ENCODE measurements around the gene TTC31. TPM values are rescaled to one million over a fixed set of nuclear protein-coding genes. Genes with fewer than 3 reads are reported as not detected.

The TTC31 gene
- total RNA-seq, 2 experiments from 2014 or later, result 20.6 to 26.1 TPM

DNA sequence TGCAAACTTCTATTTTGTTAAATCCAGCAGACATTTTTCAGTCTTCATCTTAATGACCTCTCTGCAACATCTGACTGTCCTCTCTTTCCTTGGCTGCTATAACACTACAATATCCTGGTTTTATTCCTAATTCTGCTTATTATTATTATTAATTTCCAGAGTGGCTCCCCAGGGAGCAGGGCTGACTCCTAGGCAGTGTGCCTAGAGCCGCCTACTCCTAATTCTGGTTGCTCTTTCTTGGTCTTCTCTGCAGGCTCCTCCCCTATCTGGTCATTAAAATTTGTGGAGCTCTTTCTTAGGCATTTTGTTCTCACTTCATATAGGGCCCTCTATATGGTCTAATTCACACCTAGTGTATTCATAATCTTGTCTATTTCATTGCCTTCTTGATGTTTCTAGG, 60.1 kb downstream of the TTC31 start:
- no peak for DNase-seq
- Mint-ChIP-seq H3K36me3 (ENCODE audit: low read depth) (no peaks in the 10 kb centered on the region), H3K27ac (no peak overlapping the region), H3K9me3 (no peaks in the 10 kb centered on the region), H3K4me1 (ENCODE audit: low read depth) (peaks cover under 1% of the 10 kb centered on the region), H3K27me3 (peaks cover 73% of the 10 kb centered on the region), H3K4me3 (no peak overlapping the region)
- ChIA-PET POLR2A (no interaction called here), CTCF (no interaction called here)
- Histone ChIP-seq H3K27me3 (ENCODE audit: control insufficient read depth in 1 of 2, insufficient read depth in 2 of 2, low read length in 2 of 2) (peaks cover 23 to 30% of the 10 kb centered on the region in 2 experiments), H3K9me3 (ENCODE audit: control insufficient read depth in 1 of 2, insufficient read depth in 1 of 2, low read length in 2 of 2) (no peaks in the 10 kb centered on the region), H3K4me1 (ENCODE audit: insufficient read depth, low read length) (no peaks in the 10 kb centered on the region), H3K4me3 (ENCODE audit: low read length) (no peak overlapping the region), H3K27ac (ENCODE audit: low read depth in 1 of 2, low read length in 2 of 2) (no peak overlapping the region), H3K36me3 (ENCODE audit: insufficient read depth, low read length) (no peaks in the 10 kb centered on the region)
- no peak for ATAC-seq (ENCODE audit: poor library complexity)
- intact Hi-C loops (cut with DNase I, micrococcal nuclease), result no loop called here
- TF ChIP-seq, protein P1, sequence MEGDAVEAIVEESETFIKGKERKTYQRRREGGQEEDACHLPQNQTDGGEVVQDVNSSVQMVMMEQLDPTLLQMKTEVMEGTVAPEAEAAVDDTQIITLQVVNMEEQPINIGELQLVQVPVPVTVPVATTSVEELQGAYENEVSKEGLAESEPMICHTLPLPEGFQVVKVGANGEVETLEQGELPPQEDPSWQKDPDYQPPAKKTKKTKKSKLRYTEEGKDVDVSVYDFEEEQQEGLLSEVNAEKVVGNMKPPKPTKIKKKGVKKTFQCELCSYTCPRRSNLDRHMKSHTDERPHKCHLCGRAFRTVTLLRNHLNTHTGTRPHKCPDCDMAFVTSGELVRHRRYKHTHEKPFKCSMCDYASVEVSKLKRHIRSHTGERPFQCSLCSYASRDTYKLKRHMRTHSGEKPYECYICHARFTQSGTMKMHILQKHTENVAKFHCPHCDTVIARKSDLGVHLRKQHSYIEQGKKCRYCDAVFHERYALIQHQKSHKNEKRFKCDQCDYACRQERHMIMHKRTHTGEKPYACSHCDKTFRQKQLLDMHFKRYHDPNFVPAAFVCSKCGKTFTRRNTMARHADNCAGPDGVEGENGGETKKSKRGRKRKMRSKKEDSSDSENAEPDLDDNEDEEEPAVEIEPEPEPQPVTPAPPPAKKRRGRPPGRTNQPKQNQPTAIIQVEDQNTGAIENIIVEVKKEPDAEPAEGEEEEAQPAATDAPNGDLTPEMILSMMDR (IDR thresholded peaks at IDR 0.05), result no peak

Other genes with a start within 250 kb of the TTC31 start
- 10 to 100 TPM in 1 of 2 experiments, 1 to 10 TPM in 1; 7.8 to 10.4 TPM for gene SLC4A5, start 139.7 kb upstream of the TTC31 start, total RNA-seq
- gene DCTN1, start 102.8 kb upstream of the TTC31 start, total RNA-seq, result 10 to 100 TPM; 51.4 to 60.7 TPM
- 1 to 10 TPM; 2.9 to 3.4 TPM for gene C2orf81, start 61.5 kb upstream of the TTC31 start, total RNA-seq
- gene WDR54, start 61.4 kb upstream of the TTC31 start, total RNA-seq, result 10 to 100 TPM; 21.7 to 25.1 TPM
- under 1 TPM; 0.20 to 0.27 TPM for gene RTKN, start 41.1 kb upstream of the TTC31 start, total RNA-seq
- gene INO80B, start 28.0 kb upstream of the TTC31 start, total RNA-seq, result 10 to 100 TPM; 41.3 to 41.8 TPM
- 10 to 100 TPM; 79.1 to 80.5 TPM for gene WBP1, start 24.6 kb upstream of the TTC31 start, total RNA-seq
- 10 to 100 TPM; 47.6 to 48.6 TPM for gene MOGS, start 17.7 kb upstream of the TTC31 start, total RNA-seq
- gene MRPL53, start 10.4 kb upstream of the TTC31 start, total RNA-seq, result 10 to 100 TPM; 39.5 to 44.3 TPM
- 10 to 100 TPM; 10.2 to 12.4 TPM for gene CCDC142, start 83 bp upstream of the TTC31 start, total RNA-seq
- gene LBX2, start 16.5 kb downstream of the TTC31 start, total RNA-seq, result not detected
- gene PCGF1, start 24.6 kb downstream of the TTC31 start, total RNA-seq, result 10 to 100 TPM; 11.6 to 13.8 TPM
- under 1 TPM; 0.14 to 0.30 TPM for gene TLX2, start 31.4 kb downstream of the TTC31 start, total RNA-seq
- gene DQX1, start 43.1 kb downstream of the TTC31 start, total RNA-seq, result under 1 TPM in 1 of 2 experiments, not detected in 1; 0.22 TPM
- gene AUP1, start 46.6 kb downstream of the TTC31 start, total RNA-seq, result 100 to 1,000 TPM; 162 to 170 TPM
- gene HTRA2, start 46.9 kb downstream of the TTC31 start, total RNA-seq, result 10 to 100 TPM; 15.3 to 16.0 TPM
- under 1 TPM in 1 of 2 experiments, not detected in 1; 0.25 TPM for gene LOXL3, start 70.9 kb downstream of the TTC31 start, total RNA-seq
- gene DOK1, start 71.6 kb downstream of the TTC31 start, total RNA-seq, result 1 to 10 TPM; 3.4 to 6.0 TPM
- gene M1AP, start 165.2 kb downstream of the TTC31 start, total RNA-seq, result not detected
- 1 to 10 TPM; 6.8 to 7.3 TPM for gene SEMA4F, start 171.2 kb downstream of the TTC31 start, total RNA-seq